Measurements from ENCODE around the gene PYGB.

DNA sequence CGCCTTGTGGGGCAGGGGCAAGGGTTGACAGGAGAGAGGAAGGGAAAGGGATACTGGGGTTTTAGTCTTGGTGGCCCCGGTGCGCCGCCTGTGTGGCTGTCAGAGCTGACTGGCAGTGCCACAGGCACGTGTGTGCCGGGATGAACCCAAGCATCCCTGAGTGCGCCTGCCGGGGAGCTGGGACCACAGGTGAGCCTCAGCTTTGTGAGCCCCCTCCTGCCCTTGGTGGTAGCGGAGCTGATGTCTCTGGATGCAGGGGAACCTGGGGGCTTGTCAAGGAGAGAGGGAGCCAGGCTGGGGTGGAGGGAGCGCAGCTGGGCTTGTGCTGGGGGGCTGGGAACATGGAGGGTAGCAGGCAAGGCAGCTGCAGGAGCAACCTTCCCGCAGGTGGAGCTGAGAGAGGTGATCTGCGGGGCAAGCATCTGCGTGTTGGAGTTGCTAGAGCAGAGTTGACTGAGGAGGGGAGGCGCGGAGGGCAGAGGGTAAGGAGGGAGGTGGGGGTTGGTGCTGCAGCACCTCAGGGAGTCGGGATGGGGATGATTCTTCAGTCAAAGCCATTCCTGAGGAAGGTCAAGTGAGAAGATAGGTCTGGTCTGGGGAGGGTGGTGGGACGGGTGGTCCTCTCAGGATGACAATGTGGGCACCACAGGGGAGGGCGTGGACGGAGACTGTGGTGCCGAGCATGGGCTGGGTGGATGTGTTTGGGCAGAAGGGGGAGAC is 28.1 kb downstream of the PYGB start:
- TF ChIP-seq, protein P1, sequence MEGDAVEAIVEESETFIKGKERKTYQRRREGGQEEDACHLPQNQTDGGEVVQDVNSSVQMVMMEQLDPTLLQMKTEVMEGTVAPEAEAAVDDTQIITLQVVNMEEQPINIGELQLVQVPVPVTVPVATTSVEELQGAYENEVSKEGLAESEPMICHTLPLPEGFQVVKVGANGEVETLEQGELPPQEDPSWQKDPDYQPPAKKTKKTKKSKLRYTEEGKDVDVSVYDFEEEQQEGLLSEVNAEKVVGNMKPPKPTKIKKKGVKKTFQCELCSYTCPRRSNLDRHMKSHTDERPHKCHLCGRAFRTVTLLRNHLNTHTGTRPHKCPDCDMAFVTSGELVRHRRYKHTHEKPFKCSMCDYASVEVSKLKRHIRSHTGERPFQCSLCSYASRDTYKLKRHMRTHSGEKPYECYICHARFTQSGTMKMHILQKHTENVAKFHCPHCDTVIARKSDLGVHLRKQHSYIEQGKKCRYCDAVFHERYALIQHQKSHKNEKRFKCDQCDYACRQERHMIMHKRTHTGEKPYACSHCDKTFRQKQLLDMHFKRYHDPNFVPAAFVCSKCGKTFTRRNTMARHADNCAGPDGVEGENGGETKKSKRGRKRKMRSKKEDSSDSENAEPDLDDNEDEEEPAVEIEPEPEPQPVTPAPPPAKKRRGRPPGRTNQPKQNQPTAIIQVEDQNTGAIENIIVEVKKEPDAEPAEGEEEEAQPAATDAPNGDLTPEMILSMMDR (IDR thresholded peaks at IDR 0.05; ENCODE audit: low read depth, low read length) = no peak
- TF ChIP-seq POLR2A (IDR thresholded peaks at IDR 0.05; ENCODE audit: extremely low read depth, insufficient read length) = no peak
- TF ChIP-seq, protein P2, sequence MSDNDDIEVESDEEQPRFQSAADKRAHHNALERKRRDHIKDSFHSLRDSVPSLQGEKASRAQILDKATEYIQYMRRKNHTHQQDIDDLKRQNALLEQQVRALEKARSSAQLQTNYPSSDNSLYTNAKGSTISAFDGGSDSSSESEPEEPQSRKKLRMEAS (IDR thresholded peaks at IDR 0.05; ENCODE audit: low read depth, low read length) = no peak
